HepG2 (cell line): ENCODE data around the gene GTF2H2. TPM values are rescaled to one million over a fixed set of nuclear protein-coding genes. Genes with fewer than 3 reads are reported as not detected.
"Not testable (repeated sequence)": the region's sequence is repeated elsewhere in the genome, so short reads cannot be mapped to it uniquely, and the experiment has no call there.

Experiments
- ATAC-seq: fragments of 200-7000 bp; cut with Tn5 transposase; 3 replicates; pipeline ENCODE4 v1.9.1; 2020; ENCODE audit warnings: mild to moderate bottlenecking, moderate library complexity
- BruUV-seq: library from RNA; stranded (reverse); fragments of 400-500 nt; replicated peaks from 2 replicates; lab custom pipeline; 2021; lab: Mats Ljungman, UMichigan
- CTCF ChIA-PET: fragments of 300-600 bp; formaldehyde crosslinking; extraction: SDS; loops from one replicate; lab custom pipeline; 2021; ENCODE audit warnings: low total read pairs, inconsistent platforms, low intra/inter-chr PET ratio; lab: Yijun Ruan, JAX
- POLR2A ChIA-PET: fragments of 350-600 bp; sonication (Branson Sonifier 250); formaldehyde crosslinking; loops from one replicate; lab custom pipeline; 2020; ENCODE audit warnings: antibody characterized with exemption, inconsistent platforms; lab: Yijun Ruan, JAX
- DNase-seq: peaks from one replicate; pipeline ENCODE4 v3.0.0-alpha.2; 2015; ENCODE audit warnings: low spot score
- FAIRE-seq: peaks from 3 replicates; lab custom pipeline; 2011; peaks lifted over from hg19 to GRCh38; lab: Jason Lieb, UNC
- H2AFZ ChIP-seq: one replicate; pipeline ENCODE4 v1.6.1; 2011; ENCODE audit warnings: low read length, inconsistent platforms
- H3K27ac ChIP-seq: fragments of 300-600 bp; 3 replicates; pipeline ENCODE4 v1.8.0; 2011; ENCODE audit warnings: mixed run types, mild to moderate bottlenecking, mixed read lengths, low read length, inconsistent platforms; ENCODE audit not compliant: insufficient read depth; ENCODE audit errors: extremely low read length
- H3K27me3 ChIP-seq, 2 experiments: fragments of 200-600 bp in 1 of 2; 2 replicates in 1 of 2; 3 replicates in 1 of 2; pipeline versions ENCODE4 v1.6.0 to v1.8.0; 2011; ENCODE audit warnings: low read length in 2 of 2, mild to moderate bottlenecking in 2 of 2, moderate library complexity in 2 of 2, inconsistent platforms in 1 of 2; ENCODE audit not compliant: insufficient read depth in 2 of 2, control insufficient read depth in 1 of 2
- H3K36me3 ChIP-seq, 2 experiments: fragments of 200-600 bp in 1 of 2; replicated peaks in 1 of 2; 2 replicates in 1 of 2; 3 replicates in 1 of 2; pipeline versions ENCODE4 v1.5.1 to v1.8.0; 2011; ENCODE audit warnings: low read length in 2 of 2, inconsistent platforms in 1 of 2; ENCODE audit not compliant: insufficient read depth in 2 of 2, control insufficient read depth in 1 of 2
- H3K4me1 ChIP-seq: 2 replicates; pipeline ENCODE4 v1.5.1; 2012; ENCODE audit warnings: low read length, inconsistent platforms; ENCODE audit not compliant: insufficient read depth
- H3K4me2 ChIP-seq: 2 replicates; pipeline ENCODE4 v1.6.0; 2011; ENCODE audit warnings: low read depth, low read length, inconsistent platforms
- H3K4me3 ChIP-seq, 3 experiments: fragments of 200-600 bp in 1 of 3; sonication (generic), shearing (Covaris generic) in 1 of 3; replicated peaks in 1 of 3; 2 replicates each; pipeline ENCODE4 v1.5.1; 2011 to 2016; ENCODE audit warnings: low read length in 3 of 3, inconsistent platforms in 2 of 3, low read depth in 2 of 3, mild to moderate bottlenecking in 2 of 3, control low read depth in 1 of 3, mixed read lengths in 1 of 3; ENCODE audit not compliant: insufficient read depth in 1 of 3
- H3K79me2 ChIP-seq: one replicate; pipeline ENCODE4 v1.6.1; 2011; ENCODE audit warnings: low read length, inconsistent platforms; ENCODE audit not compliant: insufficient read depth
- H3K9ac ChIP-seq: 2 replicates; pipeline ENCODE4 v1.6.0; 2011; ENCODE audit warnings: mild to moderate bottlenecking, low read depth, low read length, inconsistent platforms; ENCODE audit not compliant: insufficient read depth
- H3K9me3 ChIP-seq: 2 replicates; pipeline ENCODE4 v1.5.1; 2012; ENCODE audit warnings: mild to moderate bottlenecking, low read length
- H4K20me1 ChIP-seq: 2 replicates; pipeline ENCODE4 v1.6.0; 2011; ENCODE audit warnings: inconsistent platforms, mild to moderate bottlenecking, low read length, moderate library complexity; ENCODE audit not compliant: insufficient read depth
- WGBS: methylation state at CpG from one replicate; pipeline ENCODE4 v1.1.6; 2017; ENCODE audit warnings: low lambda C conversion rate; 5-methylcytosine and 5-hydroxymethylcytosine counted together
- in situ Hi-C: cut with HindIII; loops from 2 replicates; pipeline ENCODE4 v1.10.0; 2017; ENCODE audit warnings: low pct_unique_long_range_greater_than_20kb; ENCODE audit not compliant: extremely low pct_ligation_motif_present
- intact Hi-C: fragments of 100-400 bp; cut with micrococcal nuclease; formaldehyde crosslinking; loops from one replicate; pipeline ENCODE4 v1.10.0; 2022; ENCODE audit not compliant: unreplicated experiment
- polyA plus RNA-seq, 8 experiments: library from polyadenylated mRNA; depleted of rRNA in 3 of 8; stranded (reverse) in 7 of 8; unstranded in 1 of 8; fragments of >200 nt; fragmentation: Illumina TruSeq in 4 of 8; extraction: Trizol in 4 of 8; gene quantifications; 2 replicates each; pipeline versions ENCODE4 v1.2.1 to v1.2.3, GENCODE V29; 2011 to 2016; ENCODE audit warnings: low read depth in 4 of 8, missing spikeins in 1 of 8, mixed read lengths in 1 of 8; ENCODE audit not compliant: insufficient read depth in 1 of 8
- total RNA-seq, 5 experiments: library from RNA; depleted of rRNA; stranded (reverse); fragments of >200 nt; fragmentation: Illumina TruSeq; extraction: Trizol; gene quantifications; 2 replicates each; pipeline ENCODE4 v1.2.3, GENCODE V29; 2016; ENCODE audit warnings: low read depth in 1 of 5

The GTF2H2 gene
- total and polyA plus RNA-seq, 2 of the 13 experiments (the other 11 are each of a cell fraction or from before 2014, with no cell fraction given) = 14.5 to 38.1 TPM

DNA sequence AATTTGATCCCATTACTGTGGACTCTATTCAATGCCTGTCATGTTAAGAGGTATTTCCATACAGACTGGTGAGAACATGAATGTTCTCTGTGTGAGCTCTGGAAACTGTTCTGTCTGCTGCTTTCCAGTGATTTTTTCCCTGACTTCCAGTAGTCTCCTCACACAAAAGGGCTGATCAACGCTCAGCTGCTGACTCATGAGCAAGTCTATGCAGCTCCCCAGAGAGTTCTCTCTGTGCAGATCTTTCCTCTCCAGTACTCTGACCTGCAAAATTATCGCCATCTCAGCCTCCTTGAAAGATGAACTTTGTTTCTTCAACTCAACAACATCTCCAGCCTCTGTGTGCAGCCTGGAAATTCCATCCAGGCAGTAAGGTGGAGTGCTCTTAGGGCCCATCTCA, 23.3 kb downstream of the GTF2H2 start:
- in situ Hi-C loops, intact Hi-C loops, H2AFZ ChIP-seq, H3K27me3 ChIP-seq, FAIRE-seq, H3K4me1 ChIP-seq, H3K79me2 ChIP-seq, H3K9ac ChIP-seq, ATAC-seq, POLR2A ChIA-PET, H3K4me3 ChIP-seq, H3K36me3 ChIP-seq, H3K27ac ChIP-seq, H3K9me3 ChIP-seq, H4K20me1 ChIP-seq, CTCF ChIA-PET, H3K4me2 ChIP-seq, BruUV-seq, DNase-seq: not testable (repeated sequence)
- WGBS = no CpG with 5 or more reads among the region's 2 CpGs

GRCh38 chr5:71031046-71031776, 36.3 kb downstream of the GTF2H2 start:
- H3K4me2 ChIP-seq, H2AFZ ChIP-seq, H3K27ac ChIP-seq, H3K9me3 ChIP-seq, H3K36me3 ChIP-seq, POLR2A ChIA-PET, in situ Hi-C loops, H3K4me3 ChIP-seq, H3K9ac ChIP-seq, intact Hi-C loops, H4K20me1 ChIP-seq, H3K79me2 ChIP-seq, H3K4me1 ChIP-seq, H3K27me3 ChIP-seq, FAIRE-seq, CTCF ChIA-PET, DNase-seq, ATAC-seq, BruUV-seq: not testable (repeated sequence)
- WGBS = no CpG with 5 or more reads among the region's 7 CpGs

DNA sequence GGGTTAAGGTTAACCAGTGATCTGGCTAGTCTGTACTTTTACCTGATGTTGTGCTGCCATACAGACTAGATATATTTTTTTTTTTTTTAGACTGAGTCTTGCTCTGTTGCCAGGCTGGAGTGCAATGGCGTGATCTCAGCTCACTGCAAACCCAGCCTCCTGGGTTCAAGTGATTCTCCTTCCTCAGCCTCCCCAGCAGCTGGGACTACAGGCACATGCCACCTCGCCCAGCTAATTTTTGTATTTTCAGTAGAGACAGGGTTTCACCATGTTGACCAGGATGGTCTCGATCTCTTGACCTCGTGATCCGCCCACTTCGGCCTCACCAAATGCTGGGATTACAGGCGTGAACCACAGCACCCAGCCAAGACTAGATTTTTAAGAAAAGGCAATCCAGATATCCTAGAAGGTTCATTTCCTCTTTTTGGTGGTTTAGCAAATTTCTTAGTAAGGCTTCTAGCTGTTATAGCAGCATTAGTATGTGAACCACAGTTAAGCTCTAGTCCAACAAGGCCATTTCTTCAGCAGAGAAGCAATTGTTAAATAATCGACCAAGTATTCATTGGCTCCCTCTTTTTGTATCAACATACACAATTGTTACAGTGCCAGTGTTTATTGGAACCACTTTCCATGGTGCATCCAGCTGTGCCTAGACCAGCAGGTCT, 42.1 kb downstream of the GTF2H2 start, which contains the start of gene NAIP:
Gene NAIP (minus strand): TSS at position 51 of the 665 bp plus-strand sequence. CDS start 12,424 bp downstream, outside the sequence.
- ATAC-seq, H3K36me3 ChIP-seq, H2AFZ ChIP-seq, H4K20me1 ChIP-seq, H3K4me3 ChIP-seq, DNase-seq, FAIRE-seq, CTCF ChIA-PET, BruUV-seq, H3K9me3 ChIP-seq, H3K4me1 ChIP-seq, H3K4me2 ChIP-seq, POLR2A ChIA-PET, in situ Hi-C loops, H3K79me2 ChIP-seq, intact Hi-C loops, H3K27me3 ChIP-seq, H3K9ac ChIP-seq, H3K27ac ChIP-seq: not testable (repeated sequence)
- WGBS = no CpG with 5 or more reads among the region's 8 CpGs

- FAIRE-seq, intact Hi-C loops, DNase-seq, H3K27ac ChIP-seq, CTCF ChIA-PET, H3K4me2 ChIP-seq, BruUV-seq, H3K9me3 ChIP-seq, H3K4me3 ChIP-seq, ATAC-seq, POLR2A ChIA-PET, H3K9ac ChIP-seq, H3K4me1 ChIP-seq, H2AFZ ChIP-seq, H4K20me1 ChIP-seq, H3K36me3 ChIP-seq, in situ Hi-C loops, H3K27me3 ChIP-seq, H3K79me2 ChIP-seq: not testable (repeated sequence)
- no CpG with 5 or more reads among the region's 6 CpGs for WGBS
Observed at GRCh38 chr5:71020643-71021042, 46.8 kb downstream of the GTF2H2 start.
